DMS79 treated with DMSO at 0.1 percent for 48 hours (cell line): ENCODE results near the gene POMT1.

ENCODE experiments used
- DNase-seq: peaks from one replicate; lab custom pipeline; 2025; lab: John Stamatoyannopoulos, UW

POMT1 gene

GRCh38 chr9:131554843-131555351 is 52.2 kb downstream of the POMT1 start:
- no peak for DNase-seq

GRCh38 chr9:131555841-131556673 is 53.3 kb downstream of the POMT1 start:
- DNase-seq = no peak

- no peak for DNase-seq
Observed at GRCh38 chr9:131557855-131558548, 55.3 kb downstream of the POMT1 start.

DNA sequence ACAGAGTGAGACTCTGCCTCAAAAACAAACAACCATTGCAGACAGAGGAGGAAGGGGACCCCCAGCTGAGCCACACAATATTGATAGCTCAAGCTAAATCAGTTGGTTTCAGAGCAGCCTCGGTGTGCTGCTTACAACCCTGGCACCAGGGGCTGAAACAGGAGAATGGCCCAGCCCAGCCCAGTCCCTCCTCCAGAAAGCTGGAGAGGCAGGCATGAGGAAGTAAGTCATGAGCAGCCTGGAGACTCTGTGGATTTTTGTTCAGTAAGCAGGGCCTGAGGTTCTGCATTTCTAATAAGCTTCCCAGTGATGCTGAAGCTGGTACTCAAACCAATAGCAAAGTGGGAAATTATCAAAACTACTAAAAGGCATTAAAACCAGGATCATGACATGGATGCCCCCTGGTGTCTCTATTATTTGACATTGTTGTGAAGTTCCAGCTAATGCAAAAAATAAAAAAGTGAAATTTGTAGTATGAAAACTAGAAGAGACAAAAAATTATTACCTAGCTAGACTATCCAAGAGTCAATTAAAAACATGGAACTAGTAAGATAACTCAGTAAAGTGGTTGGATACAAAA is 56.8 kb downstream of the POMT1 start:
- DNase-seq = no peak

GRCh38 chr9:131562032-131562959 is 59.6 kb downstream of the POMT1 start:
- no peak for DNase-seq

DNA sequence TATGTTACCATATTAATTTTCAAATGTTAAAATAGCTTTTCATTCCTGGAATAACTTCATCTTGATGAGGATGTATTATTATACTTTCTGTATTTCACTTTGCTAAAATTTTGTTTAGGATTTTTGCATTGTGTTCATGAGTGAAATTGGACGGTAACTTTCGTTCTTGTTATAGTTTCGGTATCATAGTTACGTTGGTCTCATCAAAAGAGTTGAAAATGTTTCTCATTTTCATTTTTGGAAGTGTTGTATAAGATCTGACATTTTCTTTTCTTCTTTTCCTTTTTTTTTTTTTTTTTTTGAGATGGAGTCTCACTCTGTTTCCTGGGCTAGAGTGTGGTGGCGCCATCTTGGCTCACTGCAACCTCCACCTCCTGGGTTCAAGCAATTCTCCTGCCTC is 62.7 kb downstream of the POMT1 start:
- no peak for DNase-seq

GRCh38 chr9:131566158-131566557 is 63.4 kb downstream of the POMT1 start:
- no peak for DNase-seq

GRCh38 chr9:131567910-131568309 is 65.2 kb downstream of the POMT1 start:
- DNase-seq = no peak
